Esophagus muscularis mucosa (tissue), 4 donors: Measurements from ENCODE around the gene PHACTR3. TPM values are rescaled to one million over a fixed set of nuclear protein-coding genes. Genes with fewer than 3 reads are reported as not detected.

ENCODE experiments used
- DNase-seq: peaks from one replicate; pipeline ENCODE4 v3.0.0-alpha.2; 2017; ENCODE audit errors: extremely low spot score
- H3K27ac ChIP-seq, 4 donors: fragments of 200-600 bp; sonication (generic); replicated peaks in 1 of 4; 1 replicate in 3 of 4; 2 replicates in 1 of 4; pipeline ENCODE4 v1.5.1; 2016 to 2019; ENCODE audit warnings: mild to moderate bottlenecking in 1 of 4
- H3K27me3 ChIP-seq, 4 donors: fragments of 200-600 bp; sonication (generic); one replicate each; pipeline versions ENCODE4 v1.5.1 to v1.6.0; 2016 to 2019
- H3K36me3 ChIP-seq, 4 donors: fragments of 200-600 bp; sonication (generic); one replicate each; pipeline ENCODE4 v1.5.1; 2016 to 2019
- H3K4me1 ChIP-seq, 4 donors: fragments of 200-600 bp; sonication (generic); one replicate each; pipeline ENCODE4 v1.5.1; 2016 to 2019
- H3K4me3 ChIP-seq, 4 donors: fragments of 200-600 bp; sonication (generic); 1 replicate in 2 of 4; 2 replicates in 2 of 4; pipeline ENCODE4 v1.5.1; 2016 to 2019; ENCODE audit warnings: mild to moderate bottlenecking in 4 of 4, moderate library complexity in 1 of 4
- H3K9me3 ChIP-seq, 4 donors: fragments of 200-600 bp; sonication (generic); 1 replicate in 3 of 4; 2 replicates in 1 of 4; pipeline ENCODE4 v1.5.1; 2016 to 2019
- EP300 ChIP-seq: sonication (generic); formaldehyde crosslinking; IDR thresholded peaks from one replicate; pipeline ENCODE4 v1.6.1; 2017; ENCODE audit warnings: antibody characterized with exemption
- POLR2A ChIP-seq: fragments of 450-650 bp; IDR thresholded peaks from one replicate; pipeline ENCODE4 v1.6.1; 2017; ENCODE audit warnings: antibody characterized with exemption, moderate library complexity, mild to moderate bottlenecking, low read depth
- POLR2AphosphoS5 ChIP-seq, 2 donors: sonication (generic); formaldehyde crosslinking; IDR thresholded peaks; one replicate each; pipeline ENCODE4 v1.6.1; 2017; ENCODE audit warnings: antibody characterized with exemption in 2 of 2
- WGBS: methylation state at CpG from one replicate; pipeline ENCODE4 v1.1.5; 2018; 5-methylcytosine and 5-hydroxymethylcytosine counted together
- intact Hi-C: fragments of 100-400 bp; cut with DNase I; formaldehyde crosslinking; loops from one replicate; pipeline ENCODE4 v1.15.1; 2023
- total RNA-seq, 4 donors: library from RNA; depleted of rRNA; stranded (reverse); fragments of >200 nt; gene quantifications; one replicate each; pipeline versions ENCODE4 v1.1.0 to v1.2.1, GENCODE V29; 2016
- TF ChIP-seq, protein P1 (sequence below), 3 experiments: fragments of 200-600 bp in 2 of 3; fragments of 450-650 bp in 1 of 3; sonication (generic) in 2 of 3; IDR thresholded peaks; one replicate each; pipeline ENCODE4 v1.5.1; 2017 to 2019; ENCODE audit warnings: antibody characterized with exemption in 3 of 3, mild to moderate bottlenecking in 2 of 3, moderate library complexity in 1 of 3

Gene PHACTR3
- total RNA-seq, 4 donors from 2014 or later, result 0.17 to 0.86 (median 0.56) TPM

DNA sequence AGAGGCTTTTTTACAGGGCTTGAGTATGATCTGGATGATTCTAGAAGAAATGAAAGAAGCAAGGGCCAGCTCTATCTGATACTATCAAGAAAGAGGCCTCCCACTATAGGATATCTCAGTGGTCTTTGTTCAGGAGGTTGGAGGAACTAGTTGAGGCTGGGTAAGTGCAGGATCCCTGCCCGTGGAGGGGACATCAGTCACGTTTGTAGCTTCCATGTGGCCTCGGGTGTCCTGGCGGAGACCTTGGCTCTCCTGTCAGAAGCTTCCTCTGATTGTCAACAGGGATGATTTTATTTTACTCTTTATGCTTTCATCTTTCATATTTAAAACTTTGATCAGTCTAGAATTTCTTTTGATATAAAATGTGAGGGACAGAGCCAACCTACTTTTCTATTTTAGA is 86.6 kb downstream of the PHACTR3 start:
- 74% methylated on average over 4 of the region's 4 CpGs for WGBS
- intact Hi-C loops, result no loop called here
- DNase-seq, result no peak
- TF ChIP-seq, protein P1, sequence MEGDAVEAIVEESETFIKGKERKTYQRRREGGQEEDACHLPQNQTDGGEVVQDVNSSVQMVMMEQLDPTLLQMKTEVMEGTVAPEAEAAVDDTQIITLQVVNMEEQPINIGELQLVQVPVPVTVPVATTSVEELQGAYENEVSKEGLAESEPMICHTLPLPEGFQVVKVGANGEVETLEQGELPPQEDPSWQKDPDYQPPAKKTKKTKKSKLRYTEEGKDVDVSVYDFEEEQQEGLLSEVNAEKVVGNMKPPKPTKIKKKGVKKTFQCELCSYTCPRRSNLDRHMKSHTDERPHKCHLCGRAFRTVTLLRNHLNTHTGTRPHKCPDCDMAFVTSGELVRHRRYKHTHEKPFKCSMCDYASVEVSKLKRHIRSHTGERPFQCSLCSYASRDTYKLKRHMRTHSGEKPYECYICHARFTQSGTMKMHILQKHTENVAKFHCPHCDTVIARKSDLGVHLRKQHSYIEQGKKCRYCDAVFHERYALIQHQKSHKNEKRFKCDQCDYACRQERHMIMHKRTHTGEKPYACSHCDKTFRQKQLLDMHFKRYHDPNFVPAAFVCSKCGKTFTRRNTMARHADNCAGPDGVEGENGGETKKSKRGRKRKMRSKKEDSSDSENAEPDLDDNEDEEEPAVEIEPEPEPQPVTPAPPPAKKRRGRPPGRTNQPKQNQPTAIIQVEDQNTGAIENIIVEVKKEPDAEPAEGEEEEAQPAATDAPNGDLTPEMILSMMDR (IDR thresholded peaks at IDR 0.05), result no peak
- TF ChIP-seq POLR2AphosphoS5 (IDR thresholded peaks at IDR 0.05), result no peak
- TF ChIP-seq EP300, result no peak
- no peak for TF ChIP-seq POLR2A
- peaks cover 0 to 24% (median 0%) of the 10 kb centered on the region in 4 donors for H3K27me3 ChIP-seq
- no peak overlapping the region for H3K4me3 ChIP-seq
- no peak overlapping the region for H3K27ac ChIP-seq
- no peaks in the 10 kb centered on the region for H3K9me3 ChIP-seq
- no peaks in the 10 kb centered on the region for H3K36me3 ChIP-seq
- peaks cover 0 to 2% (median 0%) of the 10 kb centered on the region in 4 donors for H3K4me1 ChIP-seq

DNA sequence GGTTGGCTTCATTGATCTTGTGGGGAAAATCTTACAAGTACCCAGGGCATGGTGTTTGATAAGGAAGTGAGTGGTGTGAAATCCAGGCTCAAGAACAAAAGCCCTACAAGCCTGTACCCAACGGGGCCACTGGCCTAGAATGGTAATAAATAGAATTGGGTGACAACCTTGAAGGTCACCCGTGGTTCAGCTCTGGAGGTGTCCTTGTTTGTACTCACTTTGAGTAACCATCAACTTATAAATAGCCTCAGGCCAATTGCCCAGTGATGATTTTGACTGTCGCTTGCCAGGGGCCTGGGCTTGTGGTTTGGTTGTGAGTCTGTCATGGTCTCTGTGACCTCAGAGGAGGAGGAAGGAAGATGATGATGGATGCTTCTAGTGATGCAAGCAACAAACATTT is 87.8 kb downstream of the PHACTR3 start:
- H3K9me3 ChIP-seq, result no peaks in the 10 kb centered on the region
- TF ChIP-seq POLR2A (no peak), POLR2AphosphoS5 (IDR thresholded peaks at IDR 0.05) (no peak), EP300 (no peak)
- TF ChIP-seq, protein P1 (IDR thresholded peaks at IDR 0.05), result no peak
- H3K27me3 ChIP-seq, result peaks cover 0 to 34% (median 0%) of the 10 kb centered on the region in 4 donors
- intact Hi-C loops, result no loop called here
- DNase-seq, result no peak
- 66% methylated on average over 3 of the region's 3 CpGs for WGBS
- no peak overlapping the region for H3K27ac ChIP-seq
- H3K4me3 ChIP-seq, result no peak overlapping the region
- H3K36me3 ChIP-seq, result no peaks in the 10 kb centered on the region
- peaks cover 0 to 2% (median 0%) of the 10 kb centered on the region in 4 donors for H3K4me1 ChIP-seq

DNA sequence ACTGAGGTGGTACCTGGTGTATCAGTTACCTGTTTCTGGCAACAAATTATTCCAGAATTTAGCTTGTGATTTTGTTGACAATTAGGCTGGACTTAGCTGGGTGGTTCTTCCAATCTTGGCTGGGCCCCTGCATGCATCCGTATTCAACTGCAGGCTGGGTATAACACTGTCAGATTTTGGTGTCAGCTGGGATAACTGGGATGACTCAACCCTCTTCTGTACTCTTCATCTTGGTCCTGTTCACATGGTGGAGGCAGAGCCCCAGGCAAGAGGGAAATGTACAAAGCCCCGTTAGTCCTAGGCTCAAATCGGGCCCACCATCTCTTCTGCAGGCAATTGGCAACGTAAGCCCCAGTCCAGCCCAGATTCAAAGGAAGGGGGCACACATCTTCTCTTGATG is 89.2 kb downstream of the PHACTR3 start:
- Histone ChIP-seq H3K4me3 (no peak overlapping the region), H3K9me3 (no peaks in the 10 kb centered on the region), H3K27ac (no peak overlapping the region), H3K4me1 (peaks cover 0 to 2% (median 0%) of the 10 kb centered on the region in 4 donors), H3K27me3 (peaks cover 0 to 38% (median 0%) of the 10 kb centered on the region in 4 donors), H3K36me3 (no peaks in the 10 kb centered on the region)
- intact Hi-C loops, result no loop called here
- no peak for TF ChIP-seq POLR2A
- no peak for TF ChIP-seq POLR2AphosphoS5 (IDR thresholded peaks at IDR 0.05)
- TF ChIP-seq, protein P1 (IDR thresholded peaks at IDR 0.05), result no peak
- TF ChIP-seq EP300, result no peak
- no peak for DNase-seq
- WGBS, result 78% methylated on average over 3 of the region's 4 CpGs

DNA sequence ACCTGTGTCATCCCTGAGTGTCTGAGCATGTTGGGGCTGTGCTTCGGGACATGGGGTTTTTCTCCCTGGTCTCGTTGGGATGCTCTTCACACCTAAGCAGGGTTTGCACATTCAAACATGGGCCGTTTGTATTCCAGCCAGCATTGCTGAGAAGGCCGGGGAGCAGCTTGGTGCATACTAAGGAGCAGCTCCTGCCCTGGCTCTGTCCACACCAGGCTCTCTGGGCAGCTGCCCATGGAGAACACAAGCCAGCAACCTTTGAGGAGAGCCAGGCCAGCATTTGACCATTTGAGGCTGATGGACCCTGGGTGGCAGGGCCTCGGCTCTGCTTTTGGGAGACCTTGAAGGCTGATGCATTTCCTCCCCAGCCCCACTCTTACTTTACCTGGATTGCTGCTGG is 92.1 kb downstream of the PHACTR3 start:
- 77% methylated on average over 4 of the region's 5 CpGs for WGBS
- Histone ChIP-seq H3K4me1 (no peaks in the 10 kb centered on the region), H3K4me3 (no peak overlapping the region), H3K27ac (no peak overlapping the region), H3K27me3 (peaks cover 0 to 30% (median 0%) of the 10 kb centered on the region in 4 donors), H3K9me3 (no peaks in the 10 kb centered on the region), H3K36me3 (no peaks in the 10 kb centered on the region)
- no peak for DNase-seq
- no peak for TF ChIP-seq EP300
- no peak for TF ChIP-seq POLR2AphosphoS5 (IDR thresholded peaks at IDR 0.05)
- no peak for TF ChIP-seq POLR2A
- TF ChIP-seq, protein P1 (IDR thresholded peaks at IDR 0.05), result no peak
- intact Hi-C loops, result no loop called here

DNA sequence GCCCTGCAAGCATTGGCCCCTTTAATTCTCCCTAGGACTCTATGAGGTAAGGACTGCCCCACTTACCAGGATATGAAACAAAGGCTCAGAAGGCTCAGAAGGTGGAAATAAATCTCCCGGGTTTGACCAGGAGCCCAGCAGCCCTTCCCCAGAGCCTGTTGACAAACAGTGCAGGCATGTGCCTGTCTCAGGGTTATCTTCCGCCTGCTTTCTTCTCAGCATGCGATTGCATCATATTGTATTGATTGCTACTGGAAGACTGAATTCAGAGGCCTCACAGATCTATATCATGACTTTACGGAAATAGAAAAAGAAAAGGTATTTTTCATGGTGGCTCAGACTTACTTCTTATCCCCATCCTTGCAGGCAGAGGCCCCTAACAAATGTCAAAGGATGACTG is 92.7 kb downstream of the PHACTR3 start:
- H3K4me1 ChIP-seq, result no peaks in the 10 kb centered on the region
- 92% methylated on average over 4 of the region's 4 CpGs for WGBS
- no peaks in the 10 kb centered on the region for H3K36me3 ChIP-seq
- H3K27ac ChIP-seq, result no peak overlapping the region
- DNase-seq, result no peak
- H3K27me3 ChIP-seq, result peaks cover 0 to 30% (median 0%) of the 10 kb centered on the region in 4 donors
- no peak overlapping the region for H3K4me3 ChIP-seq
- TF ChIP-seq POLR2A, result no peak
- intact Hi-C loops, result no loop called here
- H3K9me3 ChIP-seq, result no peaks in the 10 kb centered on the region
